Stimulated activated CD8-positive, alpha-beta memory T cell treated with anti-CD3 and anti-CD28 coated beads, Interleukin-12 subunit alpha, Interleukin-12 subunit beta, amount 100 ng/mL, for 24 hours (primary cell): ENCODE results near the gene ATP2B3.

Experiments used
- DNase-seq: peaks from one replicate; pipeline ENCODE4 v3.0.0-alpha.2; 2020; ENCODE audit errors: extremely low read depth

The ATP2B3 gene

GRCh38 chrX:153533091-153533490, 15.6 kb downstream of the ATP2B3 start:
- no peak for DNase-seq

- DNase-seq, result no peak
Observed at GRCh38 chrX:153537080-153537479, 19.6 kb downstream of the ATP2B3 start.

GRCh38 chrX:153537526-153538295, 20.3 kb downstream of the ATP2B3 start:
- DNase-seq, result no peak

- no peak for DNase-seq
Observed at GRCh38 chrX:153538424-153538823, 21.0 kb downstream of the ATP2B3 start.

DNA sequence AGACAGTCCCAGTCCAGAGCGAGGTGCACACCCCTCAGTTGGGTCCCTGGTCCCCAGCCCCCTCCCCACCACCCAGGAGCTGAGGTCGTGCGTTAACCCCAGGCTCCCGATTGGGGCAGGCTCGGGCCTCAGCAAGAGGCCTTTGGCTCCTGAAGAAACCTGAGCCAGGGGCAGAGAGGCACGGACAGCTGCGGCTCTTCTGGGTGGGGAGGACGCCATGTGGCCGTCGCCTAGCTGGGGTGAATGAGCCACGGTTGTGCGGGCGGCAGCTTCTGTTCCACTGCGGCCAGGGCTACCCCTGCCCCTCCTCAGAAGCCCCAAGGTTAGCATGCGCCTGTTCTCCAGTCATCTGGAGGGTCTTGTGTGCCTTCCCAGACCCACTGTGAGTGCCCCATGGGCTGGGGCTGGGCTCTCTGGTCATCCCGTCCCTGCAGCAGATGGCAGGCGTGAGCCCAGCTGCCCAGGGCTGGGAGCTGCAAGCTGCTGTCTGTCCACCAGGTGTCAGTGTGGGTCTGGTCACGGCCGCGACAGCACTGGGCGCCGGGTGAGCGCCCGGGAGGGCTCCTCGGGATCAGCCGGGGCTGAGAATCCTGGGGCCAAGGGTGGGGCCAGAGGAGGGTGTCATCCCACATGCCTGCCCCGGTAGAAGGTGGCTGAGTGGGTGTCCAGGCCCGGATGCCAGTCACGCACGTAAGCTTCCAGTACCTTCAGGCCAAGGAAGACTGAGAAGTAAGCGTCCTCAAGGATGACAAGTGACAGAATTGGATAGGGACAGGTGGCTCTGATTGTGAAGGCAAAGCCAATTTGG, 21.9 kb downstream of the ATP2B3 start:
- DNase-seq, result no peak

- DNase-seq, result no peak
Observed at GRCh38 chrX:153539979-153540358, 22.5 kb downstream of the ATP2B3 start.

- DNase-seq, result no peak
Observed at GRCh38 chrX:153544727-153545126, 27.3 kb downstream of the ATP2B3 start.

DNA sequence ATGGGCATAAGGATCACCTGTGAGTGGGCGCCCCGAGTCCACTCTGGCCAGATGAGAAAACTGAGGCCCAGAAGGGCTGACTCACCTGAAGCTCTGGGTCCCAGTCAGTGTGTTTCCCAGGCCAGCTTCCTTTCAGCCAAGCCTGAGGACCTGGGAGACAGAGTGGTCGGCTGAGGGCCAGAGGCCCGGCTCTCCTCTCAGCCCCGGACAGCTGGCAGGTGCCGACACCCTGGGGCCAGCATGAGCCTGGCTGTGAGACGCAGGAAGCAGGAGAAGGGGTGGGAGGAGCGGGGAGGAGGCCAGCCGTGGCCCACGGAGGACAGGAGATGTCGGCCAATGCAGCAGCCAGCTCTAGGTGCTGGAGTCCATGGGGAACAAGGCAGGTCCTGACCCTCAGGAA, 28.9 kb downstream of the ATP2B3 start:
- DNase-seq, result no peak

DNA sequence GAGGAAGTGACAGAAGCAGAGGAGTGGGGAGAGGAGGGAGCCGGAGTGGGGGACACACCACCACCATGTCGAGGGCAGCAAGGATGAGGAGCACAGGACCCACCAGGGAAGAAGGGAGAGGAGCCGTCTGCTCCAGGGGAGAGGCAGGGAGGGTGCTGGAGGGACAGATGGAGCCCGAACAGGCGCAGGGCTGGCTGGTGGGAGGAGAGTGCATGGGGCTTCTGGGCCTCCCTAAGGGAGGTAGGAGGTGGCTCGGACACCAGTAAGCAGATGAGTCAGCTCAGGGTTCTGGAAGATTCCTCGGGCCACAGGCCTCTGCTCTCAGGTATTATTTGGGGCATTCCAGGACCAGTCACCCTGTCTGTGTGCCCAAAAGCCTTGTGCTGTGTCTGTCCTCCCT, 29.8 kb downstream of the ATP2B3 start:
- DNase-seq, result no peak

GRCh38 chrX:153549231-153549630, 31.8 kb downstream of the ATP2B3 start:
- no peak for DNase-seq

DNA sequence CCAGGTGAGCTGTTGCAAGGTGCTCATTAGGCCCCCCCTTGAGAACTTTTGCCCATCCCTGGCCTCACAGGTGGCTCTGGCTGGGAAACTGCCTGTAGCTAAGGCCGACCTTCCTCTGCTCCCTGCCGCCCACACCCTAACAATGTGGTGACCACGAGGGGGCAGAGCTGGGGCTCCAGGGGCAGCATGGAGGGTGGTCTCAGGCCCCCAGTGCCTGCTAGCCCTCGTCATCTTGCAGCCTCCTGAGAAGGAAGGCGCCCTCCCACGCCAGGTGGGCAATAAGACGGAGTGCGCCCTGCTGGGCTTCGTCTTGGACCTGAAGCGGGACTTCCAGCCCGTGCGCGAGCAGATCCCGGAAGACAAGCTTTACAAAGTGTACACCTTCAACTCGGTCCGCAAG, 32.4 kb downstream of the ATP2B3 start:
- no peak for DNase-seq

- DNase-seq, result no peak
Observed at GRCh38 chrX:153551135-153551534, 33.7 kb downstream of the ATP2B3 start.

DNA sequence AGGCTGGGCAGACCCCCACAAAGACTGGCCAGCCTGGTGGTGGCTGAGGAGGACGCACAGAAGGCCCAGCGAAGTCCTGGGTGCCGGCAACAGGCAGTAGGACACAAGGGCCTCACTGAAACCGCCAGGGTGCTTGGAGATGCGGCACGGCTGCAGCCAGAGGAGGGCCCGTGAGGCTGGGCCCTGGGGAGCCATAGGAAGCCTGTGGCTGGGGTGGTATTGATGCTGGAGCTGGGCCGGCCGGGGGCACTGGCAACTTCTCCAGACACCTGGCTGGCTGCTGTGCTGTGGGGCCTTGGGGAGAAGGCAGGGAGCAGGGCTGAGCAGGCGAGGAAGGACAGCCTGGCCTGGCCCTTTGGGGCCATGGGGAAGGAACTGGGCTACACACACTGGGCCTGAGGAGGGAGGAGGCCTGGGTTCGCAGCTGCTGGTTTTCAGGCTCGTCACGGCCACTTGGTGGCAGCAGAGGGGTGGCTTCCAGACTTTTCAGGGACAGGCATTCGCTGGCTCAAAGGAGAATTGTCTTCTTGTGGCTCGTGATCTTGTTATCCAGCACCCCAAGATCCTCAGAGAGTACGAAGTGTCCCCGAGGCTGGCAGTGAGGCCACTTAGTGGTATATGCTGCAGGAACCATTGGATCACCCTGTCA, 37.2 kb downstream of the ATP2B3 start:
- DNase-seq, result peak; percentile 3

DNA sequence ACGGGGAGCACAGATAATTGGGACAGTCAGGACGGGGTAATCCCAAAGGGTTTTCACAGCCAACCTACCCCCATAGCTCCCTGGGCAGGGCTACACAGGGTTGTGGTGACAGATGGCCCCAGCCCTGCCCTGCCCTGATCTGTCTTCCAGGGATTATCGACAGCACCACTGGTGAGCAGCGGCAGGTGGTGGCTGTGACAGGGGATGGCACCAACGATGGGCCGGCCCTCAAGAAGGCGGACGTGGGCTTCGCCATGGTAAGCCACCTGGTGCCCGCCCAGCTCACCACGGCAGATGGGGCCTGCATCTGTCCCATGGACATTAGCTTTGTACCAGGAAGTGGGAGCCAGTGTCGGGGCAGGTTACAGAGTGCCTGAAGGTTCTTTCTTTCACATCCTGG, 39.3 kb downstream of the ATP2B3 start:
- DNase-seq, result no peak

- DNase-seq, result no peak
Observed at GRCh38 chrX:153557618-153558355, 40.3 kb downstream of the ATP2B3 start.

- DNase-seq, result no peak
Observed at GRCh38 chrX:153560000-153560399, 42.6 kb downstream of the ATP2B3 start.

DNA sequence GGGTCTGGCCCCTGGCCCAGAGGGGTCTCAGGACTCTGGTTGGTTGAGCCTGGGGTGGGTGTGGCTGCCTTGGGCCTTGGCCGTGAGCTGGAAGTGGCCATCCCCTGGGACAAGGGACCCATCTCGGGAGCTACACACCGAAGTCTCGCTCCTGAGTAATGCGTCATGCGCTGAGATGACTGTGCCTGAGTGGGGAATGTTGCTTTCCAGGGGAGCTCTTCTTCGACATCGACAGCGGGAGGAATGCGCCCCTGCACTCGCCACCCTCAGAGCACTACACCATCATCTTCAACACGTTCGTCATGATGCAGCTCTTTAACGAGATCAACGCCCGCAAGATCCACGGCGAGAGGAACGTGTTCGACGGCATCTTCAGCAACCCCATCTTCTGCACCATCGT, 43.0 kb downstream of the ATP2B3 start:
- no peak for DNase-seq

DNA sequence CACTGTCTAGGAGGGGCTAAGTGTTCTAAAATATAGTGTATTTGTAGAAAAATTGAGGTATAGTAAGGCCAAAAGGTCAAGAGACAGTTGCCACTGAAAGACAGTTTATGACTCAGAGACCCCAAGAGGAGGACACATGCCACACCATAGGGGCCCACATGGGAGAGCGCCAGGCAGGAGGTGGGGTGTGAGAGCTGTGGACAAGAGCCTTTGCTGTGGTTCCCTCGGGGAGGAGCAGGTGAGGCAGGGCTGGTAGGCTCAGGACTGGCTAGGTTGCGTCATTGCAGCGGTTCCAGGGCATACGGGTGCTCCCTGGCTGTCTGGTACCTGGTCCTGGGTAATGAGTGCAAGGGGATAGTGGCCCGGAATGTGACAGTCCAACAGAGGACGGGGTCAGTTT, 43.9 kb downstream of the ATP2B3 start:
- DNase-seq, result no peak

- DNase-seq, result no peak
Observed at GRCh38 chrX:153562546-153562945, 45.1 kb downstream of the ATP2B3 start.

GRCh38 chrX:153564047-153564606, 46.7 kb downstream of the ATP2B3 start:
- no peak for DNase-seq

GRCh38 chrX:153565996-153566580, 48.6 kb downstream of the ATP2B3 start:
- no peak for DNase-seq
